ENCODE measurements around the gene PDSS2. TPM values are rescaled to one million over a fixed set of nuclear protein-coding genes. Genes with fewer than 3 reads are reported as not detected.

PDSS2 gene
- polyA plus RNA-seq, 3 donors: 10.1 to 13.9 (median 13.3) TPM

DNA sequence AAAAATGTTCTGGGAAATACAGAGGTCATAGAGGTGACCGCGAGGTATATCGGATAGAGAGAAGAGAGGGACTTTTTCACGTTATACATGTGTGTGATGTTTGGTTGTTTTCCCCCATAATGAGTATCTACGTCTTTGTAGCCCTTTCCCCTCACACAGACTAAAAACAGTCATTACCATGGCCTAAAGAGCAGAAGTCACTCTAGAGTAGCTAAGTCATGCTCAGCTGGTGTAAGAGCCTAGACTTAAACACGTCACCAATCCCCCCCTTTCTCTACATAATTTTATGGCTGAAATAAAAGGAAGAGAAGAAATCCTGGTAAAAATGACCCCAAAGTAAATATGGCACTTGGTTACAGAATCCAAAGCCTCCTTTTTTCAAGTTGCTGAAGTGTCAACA, 338.1 kb downstream of the PDSS2 start:
- no CpG with 5 or more reads among the region's 6 CpGs for WGBS (ENCODE audit: insufficient coverage)
- Mint-ChIP-seq H3K4me1 (peaks cover 14% of the 10 kb centered on the region), H3K9me3 (peaks cover 0 to 5% (median 0%) of the 10 kb centered on the region in 7 donors)

DNA sequence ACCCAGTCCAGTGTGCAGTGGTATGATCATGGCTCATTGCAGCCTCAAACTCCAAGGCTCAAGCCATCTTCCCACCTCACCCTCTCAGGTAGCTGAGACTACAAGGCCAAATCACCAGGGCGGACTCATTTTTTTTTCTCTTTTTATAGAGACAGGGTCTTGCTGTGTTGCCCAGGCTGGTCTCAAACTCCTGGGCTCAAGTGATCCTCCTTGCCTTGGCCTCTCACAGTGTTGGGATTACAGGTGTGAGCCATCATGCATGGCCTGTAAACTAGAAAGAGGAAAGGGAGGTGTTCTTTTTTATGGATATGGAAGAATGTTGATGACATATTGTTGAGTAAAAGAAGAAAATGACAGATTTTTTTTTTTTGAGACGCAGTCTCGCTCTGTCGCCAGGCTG, 339.0 kb downstream of the PDSS2 start:
- H3K27ac Mint-ChIP-seq: no peak overlapping the region
- Histone ChIP-seq H3K27me3 (ENCODE audit: control insufficient read depth in 2 of 2, insufficient read depth in 2 of 2, low read length in 2 of 2) (peaks cover 9 to 23% of the 10 kb centered on the region in 2 donors), H3K9me3 (replicated peaks in 1 of 2; ENCODE audit: control insufficient read depth in 1 of 2, insufficient read depth in 1 of 2, low read length in 2 of 2) (no peaks in the 10 kb centered on the region), H4K20me1 (ENCODE audit: insufficient read depth, low read length) (no peaks in the 10 kb centered on the region), H3K36me3 (replicated peaks in 1 of 2; ENCODE audit: control insufficient read depth in 1 of 2, insufficient read depth in 2 of 2, low read length in 2 of 2) (no peaks in the 10 kb centered on the region), H3K27ac (ENCODE audit: low read depth in 1 of 2, low read length in 2 of 2) (no peak overlapping the region), H2AFZ (ENCODE audit: insufficient read depth, low read depth, low read length, poor library complexity, severe bottlenecking) (no peak overlapping the region), H3K4me1 (ENCODE audit: control insufficient read depth in 1 of 2, insufficient read depth in 2 of 2, low read length in 2 of 2) (peaks cover 15% of the 10 kb centered on the region in 2 donors), H3K9ac (ENCODE audit: insufficient read depth, low read length, poor library complexity, severe bottlenecking) (no peak overlapping the region), H3K4me3 (replicated peaks in 1 of 3; ENCODE audit: low read depth in 2 of 3, low read length in 3 of 3) (no peak overlapping the region), H3K4me2 (replicated peaks; ENCODE audit: extremely low read depth, low read length, poor library complexity, severe bottlenecking) (no peak overlapping the region), H3K79me2 (ENCODE audit: insufficient read depth, low read length) (no peaks in the 10 kb centered on the region)
- peaks cover 19% of the 10 kb centered on the region for H3K4me1 Mint-ChIP-seq
- no peak for DNase-seq
- peaks cover 0 to 4% of the 10 kb centered on the region in 2 donors for H3K36me3 Mint-ChIP-seq
- no peak overlapping the region for H3K4me3 Mint-ChIP-seq
- intact Hi-C loops (cut with micrococcal nuclease): no loop called here
- TF ChIP-seq, protein P1, sequence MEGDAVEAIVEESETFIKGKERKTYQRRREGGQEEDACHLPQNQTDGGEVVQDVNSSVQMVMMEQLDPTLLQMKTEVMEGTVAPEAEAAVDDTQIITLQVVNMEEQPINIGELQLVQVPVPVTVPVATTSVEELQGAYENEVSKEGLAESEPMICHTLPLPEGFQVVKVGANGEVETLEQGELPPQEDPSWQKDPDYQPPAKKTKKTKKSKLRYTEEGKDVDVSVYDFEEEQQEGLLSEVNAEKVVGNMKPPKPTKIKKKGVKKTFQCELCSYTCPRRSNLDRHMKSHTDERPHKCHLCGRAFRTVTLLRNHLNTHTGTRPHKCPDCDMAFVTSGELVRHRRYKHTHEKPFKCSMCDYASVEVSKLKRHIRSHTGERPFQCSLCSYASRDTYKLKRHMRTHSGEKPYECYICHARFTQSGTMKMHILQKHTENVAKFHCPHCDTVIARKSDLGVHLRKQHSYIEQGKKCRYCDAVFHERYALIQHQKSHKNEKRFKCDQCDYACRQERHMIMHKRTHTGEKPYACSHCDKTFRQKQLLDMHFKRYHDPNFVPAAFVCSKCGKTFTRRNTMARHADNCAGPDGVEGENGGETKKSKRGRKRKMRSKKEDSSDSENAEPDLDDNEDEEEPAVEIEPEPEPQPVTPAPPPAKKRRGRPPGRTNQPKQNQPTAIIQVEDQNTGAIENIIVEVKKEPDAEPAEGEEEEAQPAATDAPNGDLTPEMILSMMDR (IDR thresholded peaks at IDR 0.05): no peak
- peaks cover 0 to 7% (median 2%) of the 10 kb centered on the region in 7 donors for H3K9me3 Mint-ChIP-seq
- WGBS (ENCODE audit: insufficient coverage): 100% methylated on average over 1 of the region's 4 CpGs
- peaks cover 19 to 26% (median 20%) of the 10 kb centered on the region in 3 donors for H3K27me3 Mint-ChIP-seq (ENCODE audit: low read depth in 3 of 3)

More for the DNA sequence above, 338.1 kb downstream of the PDSS2 start:
- intact Hi-C loops (cut with micrococcal nuclease): no loop called here
- Histone ChIP-seq H3K4me1 (ENCODE audit: control insufficient read depth in 1 of 2, insufficient read depth in 2 of 2, low read length in 2 of 2) (peaks cover 6% of the 10 kb centered on the region in 2 donors), H3K79me2 (ENCODE audit: insufficient read depth, low read length) (no peaks in the 10 kb centered on the region), H4K20me1 (ENCODE audit: insufficient read depth, low read length) (no peaks in the 10 kb centered on the region), H3K4me3 (replicated peaks in 1 of 3; ENCODE audit: low read depth in 2 of 3, low read length in 3 of 3) (no peak overlapping the region), H2AFZ (ENCODE audit: insufficient read depth, low read depth, low read length, poor library complexity, severe bottlenecking) (no peak overlapping the region), H3K27me3 (ENCODE audit: control insufficient read depth in 2 of 2, insufficient read depth in 2 of 2, low read length in 2 of 2) (peaks cover 7 to 16% of the 10 kb centered on the region in 2 donors), H3K4me2 (replicated peaks; ENCODE audit: extremely low read depth, low read length, poor library complexity, severe bottlenecking) (no peak overlapping the region), H3K27ac (ENCODE audit: low read depth in 1 of 2, low read length in 2 of 2) (no peak overlapping the region), H3K9me3 (replicated peaks in 1 of 2; ENCODE audit: control insufficient read depth in 1 of 2, insufficient read depth in 1 of 2, low read length in 2 of 2) (no peaks in the 10 kb centered on the region), H3K9ac (ENCODE audit: insufficient read depth, low read length, poor library complexity, severe bottlenecking) (no peak overlapping the region), H3K36me3 (replicated peaks in 1 of 2; ENCODE audit: control insufficient read depth in 1 of 2, insufficient read depth in 2 of 2, low read length in 2 of 2) (no peaks in the 10 kb centered on the region)
- H3K27ac Mint-ChIP-seq: peak overlapping the region in 2 of 7 donors; percentile 18 to 40
- H3K27me3 Mint-ChIP-seq (ENCODE audit: low read depth in 3 of 3): peaks cover 14 to 20% (median 14%) of the 10 kb centered on the region in 3 donors
- no peak overlapping the region for H3K4me3 Mint-ChIP-seq
- H3K36me3 Mint-ChIP-seq: peaks cover 0 to 2% of the 10 kb centered on the region in 2 donors
- TF ChIP-seq, protein P1 (IDR thresholded peaks at IDR 0.05): no peak
- no peak for DNase-seq
